ENCODE results near the gene LMO7.

Gene LMO7

GRCh38 chr13:75661443-75661842, 25.3 kb downstream of the LMO7 start:
- no peaks in the 10 kb centered on the region for H3K9me3 ChIP-seq (ENCODE audit: control insufficient read depth, low read length)
- no peak overlapping the region for H3K4me2 ChIP-seq (ENCODE audit: low read length)
- TF ChIP-seq CTCF (IDR thresholded peaks at IDR 0.05) = no peak
- H3K27ac ChIP-seq = no peak overlapping the region
- H3K4me3 ChIP-seq (ENCODE audit: low read depth, low read length) = no peak overlapping the region
- H3K79me2 ChIP-seq = no peaks in the 10 kb centered on the region
- H2AFZ ChIP-seq = no peak overlapping the region
- no peak overlapping the region for H3K9ac ChIP-seq
- H3K36me3 ChIP-seq (ENCODE audit: control insufficient read depth, insufficient read depth, low read length) = no peaks in the 10 kb centered on the region
- no peaks in the 10 kb centered on the region for H3K4me1 ChIP-seq
- H3K27me3 ChIP-seq (ENCODE audit: control insufficient read depth, insufficient read depth, low read length) = no peaks in the 10 kb centered on the region

GRCh38 chr13:75666646-75667351, 30.7 kb downstream of the LMO7 start:
- Histone ChIP-seq H3K4me3 (ENCODE audit: low read depth, low read length) (no peak overlapping the region), H2AFZ (no peak overlapping the region), H3K79me2 (no peaks in the 10 kb centered on the region), H3K9ac (no peak overlapping the region), H3K9me3 (ENCODE audit: control insufficient read depth, low read length) (no peaks in the 10 kb centered on the region), H3K36me3 (ENCODE audit: control insufficient read depth, insufficient read depth, low read length) (no peaks in the 10 kb centered on the region), H3K4me1 (no peaks in the 10 kb centered on the region), H3K27me3 (ENCODE audit: control insufficient read depth, insufficient read depth, low read length) (no peaks in the 10 kb centered on the region), H3K4me2 (ENCODE audit: low read length) (no peak overlapping the region), H3K27ac (no peak overlapping the region)
- TF ChIP-seq CTCF (IDR thresholded peaks at IDR 0.05) = no peak

- Histone ChIP-seq H3K4me3 (ENCODE audit: low read depth, low read length) (no peak overlapping the region), H3K36me3 (ENCODE audit: control insufficient read depth, insufficient read depth, low read length) (no peaks in the 10 kb centered on the region), H3K27me3 (ENCODE audit: control insufficient read depth, insufficient read depth, low read length) (no peaks in the 10 kb centered on the region), H3K9me3 (ENCODE audit: control insufficient read depth, low read length) (no peaks in the 10 kb centered on the region), H3K9ac (no peak overlapping the region), H3K27ac (no peak overlapping the region), H3K4me1 (no peaks in the 10 kb centered on the region), H3K4me2 (ENCODE audit: low read length) (no peak overlapping the region), H3K79me2 (no peaks in the 10 kb centered on the region), H2AFZ (no peak overlapping the region)
- TF ChIP-seq CTCF (IDR thresholded peaks at IDR 0.05) = no peak
Measured at GRCh38 chr13:75669706-75670105, 33.6 kb downstream of the LMO7 start.

GRCh38 chr13:75670496-75670895, 34.4 kb downstream of the LMO7 start:
- Histone ChIP-seq H3K4me3 (ENCODE audit: low read depth, low read length) (no peak overlapping the region), H3K4me2 (ENCODE audit: low read length) (no peak overlapping the region), H3K9ac (no peak overlapping the region), H3K79me2 (no peaks in the 10 kb centered on the region), H3K36me3 (ENCODE audit: control insufficient read depth, insufficient read depth, low read length) (no peaks in the 10 kb centered on the region), H2AFZ (no peak overlapping the region), H3K27ac (no peak overlapping the region), H3K9me3 (ENCODE audit: control insufficient read depth, low read length) (no peaks in the 10 kb centered on the region), H3K27me3 (ENCODE audit: control insufficient read depth, insufficient read depth, low read length) (no peaks in the 10 kb centered on the region), H3K4me1 (no peaks in the 10 kb centered on the region)
- TF ChIP-seq CTCF (IDR thresholded peaks at IDR 0.05) = no peak

GRCh38 chr13:75675421-75675820, 39.3 kb downstream of the LMO7 start:
- no peaks in the 10 kb centered on the region for H3K27me3 ChIP-seq (ENCODE audit: control insufficient read depth, insufficient read depth, low read length)
- no peaks in the 10 kb centered on the region for H3K9me3 ChIP-seq (ENCODE audit: control insufficient read depth, low read length)
- TF ChIP-seq CTCF (IDR thresholded peaks at IDR 0.05) = no peak
- H3K9ac ChIP-seq = no peak overlapping the region
- H3K79me2 ChIP-seq = no peaks in the 10 kb centered on the region
- H3K4me3 ChIP-seq (ENCODE audit: low read depth, low read length) = no peak overlapping the region
- H3K36me3 ChIP-seq (ENCODE audit: control insufficient read depth, insufficient read depth, low read length) = no peaks in the 10 kb centered on the region
- H3K27ac ChIP-seq = no peak overlapping the region
- no peaks in the 10 kb centered on the region for H3K4me1 ChIP-seq
- no peak overlapping the region for H2AFZ ChIP-seq
- no peak overlapping the region for H3K4me2 ChIP-seq (ENCODE audit: low read length)

Measured in parathyroid adenoma (tissue), 2 donors.